CD4-positive, alpha-beta T cell treated with Interleukin-17A for 4 hours (primary cell): ENCODE data around the gene RPSA.
"Not testable (repeated sequence)": the region's sequence is repeated elsewhere in the genome, so short reads cannot be mapped to it uniquely, and the experiment has no call there.

Source experiments
- DNase-seq: peaks from one replicate; pipeline ENCODE4 v3.0.0-alpha.2; 2020; ENCODE audit warnings: mixed read lengths

RPSA gene

GRCh38 chr3:39390181-39390580, 16.3 kb upstream of the RPSA start:
- DNase-seq = no peak

- DNase-seq = no peak
Observed at GRCh38 chr3:39396690-39397089, 9.8 kb upstream of the RPSA start.

GRCh38 chr3:39398700-39399099, 7.8 kb upstream of the RPSA start:
- DNase-seq = no peak

- no peak for DNase-seq
Observed at GRCh38 chr3:39401983-39402382, 4.5 kb upstream of the RPSA start.

- DNase-seq = no peak
Observed at GRCh38 chr3:39404943-39405686, 1.4 kb upstream of the RPSA start.

GRCh38 chr3:39405687-39406367, 693 bp upstream of the RPSA start:
- no peak for DNase-seq

GRCh38 chr3:39407259-39407629, 724 bp downstream of the RPSA start:
- no peak for DNase-seq

GRCh38 chr3:39407773-39408492, 1.4 kb downstream of the RPSA start:
- DNase-seq = no peak

- DNase-seq = peak; percentile 26
Observed at GRCh38 chr3:39408493-39409372, 2.2 kb downstream of the RPSA start.

- no peak for DNase-seq
Observed at GRCh38 chr3:39409514-39410136, 3.1 kb downstream of the RPSA start.

GRCh38 chr3:39410893-39411292, 4.4 kb downstream of the RPSA start:
- DNase-seq = no peak

GRCh38 chr3:39412668-39413260, 6.2 kb downstream of the RPSA start:
- DNase-seq = no peak

GRCh38 chr3:39413691-39414420, 7.3 kb downstream of the RPSA start:
- DNase-seq = no peak

GRCh38 chr3:39414421-39414907, 7.9 kb downstream of the RPSA start:
- no peak for DNase-seq

- DNase-seq = not testable (repeated sequence)
Observed at GRCh38 chr3:39415302-39415701, 8.8 kb downstream of the RPSA start.

GRCh38 chr3:39415983-39416382, 9.5 kb downstream of the RPSA start:
- no peak for DNase-seq

GRCh38 chr3:39416998-39417397, 10.5 kb downstream of the RPSA start:
- not testable (repeated sequence) for DNase-seq

- DNase-seq = not testable (repeated sequence)
Observed at GRCh38 chr3:39418556-39419225, 12.2 kb downstream of the RPSA start.

GRCh38 chr3:39419742-39420315, 13.3 kb downstream of the RPSA start:
- no peak for DNase-seq

- no peak for DNase-seq
Observed at GRCh38 chr3:39420543-39420942, 14.0 kb downstream of the RPSA start.
